Measurements from ENCODE around the gene GSS. TPM values are rescaled to one million over a fixed set of nuclear protein-coding genes. Genes with fewer than 3 reads are reported as not detected.

Gene GSS
- polyA plus RNA-seq, 1 experiment = 110 TPM

DNA sequence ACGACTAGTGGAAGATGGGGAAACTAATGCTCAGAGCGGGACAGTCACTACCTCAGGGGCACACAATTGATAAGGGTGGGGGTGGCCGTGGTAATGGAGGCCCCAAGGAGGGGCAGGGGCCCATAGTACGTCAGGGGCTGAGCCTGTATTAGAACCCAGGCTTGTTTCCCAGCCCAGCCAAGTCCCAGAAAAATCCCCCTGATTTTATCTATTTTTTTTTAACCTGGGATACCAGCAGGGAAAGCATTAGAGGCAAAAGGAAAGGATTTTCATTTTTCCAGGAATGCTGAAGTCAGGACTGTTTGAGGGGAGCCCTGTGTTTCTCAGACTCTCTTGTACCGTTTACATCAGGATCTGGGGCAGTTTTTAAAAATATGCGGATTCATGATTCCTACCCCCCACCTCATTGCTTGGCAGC lies 444 bp upstream of the GSS start:
- Histone ChIP-seq H3K4me3 (ENCODE audit: low read depth, low read length) (peak overlapping the region; percentile 82), H3K27me3 (ENCODE audit: control insufficient read depth, insufficient read depth, low read length) (no peaks in the 10 kb centered on the region), H3K36me3 (ENCODE audit: control insufficient read depth, insufficient read depth, low read length) (peaks cover 3% of the 10 kb centered on the region)
- ChIA-PET CTCF (interaction anchor here (0.9 to 3.5 kb wide), 9 partner anchors 10 to 87 kb away, joined by 3 to 55 read pairs (median 3); partner anchors contain the start of genes ACSS2 and GGT7), POLR2A (interaction anchor here (0.6 to 1.1 kb wide), 2 partner anchors 49 to 51 kb away, joined by 3 read pairs; no protein-coding TSS in a partner anchor)
- TF ChIP-seq, protein P1, sequence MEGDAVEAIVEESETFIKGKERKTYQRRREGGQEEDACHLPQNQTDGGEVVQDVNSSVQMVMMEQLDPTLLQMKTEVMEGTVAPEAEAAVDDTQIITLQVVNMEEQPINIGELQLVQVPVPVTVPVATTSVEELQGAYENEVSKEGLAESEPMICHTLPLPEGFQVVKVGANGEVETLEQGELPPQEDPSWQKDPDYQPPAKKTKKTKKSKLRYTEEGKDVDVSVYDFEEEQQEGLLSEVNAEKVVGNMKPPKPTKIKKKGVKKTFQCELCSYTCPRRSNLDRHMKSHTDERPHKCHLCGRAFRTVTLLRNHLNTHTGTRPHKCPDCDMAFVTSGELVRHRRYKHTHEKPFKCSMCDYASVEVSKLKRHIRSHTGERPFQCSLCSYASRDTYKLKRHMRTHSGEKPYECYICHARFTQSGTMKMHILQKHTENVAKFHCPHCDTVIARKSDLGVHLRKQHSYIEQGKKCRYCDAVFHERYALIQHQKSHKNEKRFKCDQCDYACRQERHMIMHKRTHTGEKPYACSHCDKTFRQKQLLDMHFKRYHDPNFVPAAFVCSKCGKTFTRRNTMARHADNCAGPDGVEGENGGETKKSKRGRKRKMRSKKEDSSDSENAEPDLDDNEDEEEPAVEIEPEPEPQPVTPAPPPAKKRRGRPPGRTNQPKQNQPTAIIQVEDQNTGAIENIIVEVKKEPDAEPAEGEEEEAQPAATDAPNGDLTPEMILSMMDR (IDR thresholded peaks at IDR 0.05; ENCODE audit: insufficient read depth, low read depth, low read length) = no peak
- no peak for DNase-seq (ENCODE audit: low read depth)

DNA sequence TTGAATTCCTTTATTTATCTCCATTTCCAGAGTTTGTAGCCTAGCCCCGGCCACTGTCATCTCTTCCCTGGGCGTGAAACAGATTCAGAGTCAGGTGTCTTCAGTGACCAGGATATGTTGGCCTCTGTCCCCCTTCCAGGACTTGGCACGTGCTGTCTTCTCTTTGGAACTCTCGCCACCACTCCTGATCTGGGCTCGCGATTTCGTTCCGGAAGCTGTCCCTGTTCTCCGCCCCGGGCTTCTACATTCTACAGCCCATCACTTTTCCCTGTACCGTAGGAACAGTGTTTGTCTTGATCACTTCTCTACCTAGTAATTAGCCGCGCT lies 739 bp downstream of the GSS start:
- no peak for DNase-seq (ENCODE audit: low read depth)
- peak overlapping the region; percentile 82 for H3K4me3 ChIP-seq (ENCODE audit: low read depth, low read length)
- ChIA-PET CTCF (interaction anchor here (1.1 to 3.5 kb wide), 4 partner anchors 17 to 86 kb away, joined by 3 to 55 read pairs (median 4); partner anchors contain the start of genes ACSS2 and GGT7), POLR2A (interaction anchor here (1.1 kb wide), 1 partner anchor 48 kb away, joined by 3 read pairs; no protein-coding TSS in a partner anchor)
- TF ChIP-seq, protein P1 (IDR thresholded peaks at IDR 0.05; ENCODE audit: insufficient read depth, low read depth, low read length) = no peak
- peaks cover 3% of the 10 kb centered on the region for H3K36me3 ChIP-seq (ENCODE audit: control insufficient read depth, insufficient read depth, low read length)
- no peaks in the 10 kb centered on the region for H3K27me3 ChIP-seq (ENCODE audit: control insufficient read depth, insufficient read depth, low read length)

DNA sequence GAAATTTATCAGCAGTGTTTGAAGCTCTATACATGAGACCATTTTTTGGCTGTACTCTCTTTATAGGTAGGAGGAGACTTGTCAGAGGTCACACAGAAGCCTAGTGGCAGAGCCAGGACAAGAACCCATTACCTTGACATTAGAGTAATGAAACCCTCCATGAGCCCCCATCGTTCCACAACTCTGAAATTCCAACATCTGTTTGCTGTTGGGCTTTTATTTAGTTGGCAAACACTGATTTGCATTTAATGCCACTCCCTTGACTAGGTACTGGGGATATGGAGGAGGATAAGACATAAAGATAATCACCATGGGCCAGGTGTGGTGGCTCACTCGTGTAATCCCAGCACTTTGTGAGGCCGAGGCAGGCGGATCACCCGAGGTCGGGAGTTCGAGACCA lies 1.6 kb downstream of the GSS start:
- DNase-seq (ENCODE audit: low read depth) = no peak
- CTCF ChIA-PET = interaction anchor here (3.0 to 3.5 kb wide), 2 partner anchors 79 to 80 kb away, joined by 26 to 55 read pairs; partner anchors contain the start of genes ACSS2 and GGT7

DNA sequence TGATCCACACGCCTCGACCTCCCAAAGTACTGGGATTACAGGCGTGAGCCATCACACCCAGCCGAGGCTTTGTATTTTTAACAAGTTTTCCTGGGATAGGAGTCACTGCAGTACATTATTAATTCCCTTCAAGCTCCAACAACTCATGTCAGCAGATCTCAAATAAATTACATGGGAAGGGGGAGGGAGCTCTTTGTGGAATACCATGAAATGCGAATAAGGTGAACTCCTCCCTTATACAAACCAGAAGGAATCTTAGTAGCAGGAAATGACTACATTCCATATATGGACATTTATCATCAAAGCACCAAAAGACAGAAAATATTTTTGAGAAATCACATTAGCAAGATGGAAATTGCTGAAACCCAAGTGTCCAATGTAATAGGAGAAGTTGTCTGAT lies 2.9 kb downstream of the GSS start:
- TF ChIP-seq, protein P1 (IDR thresholded peaks at IDR 0.05; ENCODE audit: insufficient read depth, low read depth, low read length) = no peak

More for the DNA sequence above, 1.6 kb downstream of the GSS start:
- Histone ChIP-seq H3K27me3 (ENCODE audit: control insufficient read depth, insufficient read depth, low read length) (no peaks in the 10 kb centered on the region), H3K4me3 (ENCODE audit: low read depth, low read length) (no peak overlapping the region), H3K36me3 (ENCODE audit: control insufficient read depth, insufficient read depth, low read length) (peaks cover 3% of the 10 kb centered on the region)
- POLR2A ChIA-PET = no interaction called here
- TF ChIP-seq, protein P1 (IDR thresholded peaks at IDR 0.05; ENCODE audit: insufficient read depth, low read depth, low read length) = no peak

DNA sequence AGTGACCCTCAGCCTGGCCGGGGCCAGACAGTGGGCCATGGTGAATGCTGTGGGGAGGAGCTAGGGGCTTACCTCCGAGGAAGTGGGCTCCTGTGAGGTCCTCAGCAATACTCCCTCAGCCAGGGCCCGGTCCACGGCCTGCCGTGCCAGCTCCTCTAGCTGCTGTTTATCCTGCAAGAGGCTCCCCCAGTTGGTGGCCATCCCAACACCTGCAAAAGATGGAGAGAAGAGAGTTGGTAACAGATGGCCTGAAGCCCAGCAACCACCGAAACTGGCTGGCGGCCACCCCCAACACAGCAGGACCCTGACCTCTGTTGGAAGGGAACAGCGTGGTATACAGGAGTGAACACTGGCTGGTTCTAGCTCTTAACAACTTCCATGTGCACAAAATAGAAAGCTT lies 4.0 kb downstream of the GSS start:
- CTCF ChIA-PET = interaction anchor here (3.0 kb wide), 1 partner anchor 78 kb away, joined by 26 read pairs; the partner anchor contains the start of gene GGT7
- POLR2A ChIA-PET = no interaction called here

More for the DNA sequence above, 2.9 kb downstream of the GSS start:
- no peak for DNase-seq (ENCODE audit: low read depth)
- no peak overlapping the region for H3K4me3 ChIP-seq (ENCODE audit: low read depth, low read length)
- peaks cover 3% of the 10 kb centered on the region for H3K36me3 ChIP-seq (ENCODE audit: control insufficient read depth, insufficient read depth, low read length)
- no peaks in the 10 kb centered on the region for H3K27me3 ChIP-seq (ENCODE audit: control insufficient read depth, insufficient read depth, low read length)
- CTCF ChIA-PET = interaction anchor here (1.3 to 3.0 kb wide), 2 partner anchors 9 to 79 kb away, joined by 3 to 26 read pairs; partner anchors contain the start of gene GGT7
- POLR2A ChIA-PET = no interaction called here

More for the DNA sequence above, 4.0 kb downstream of the GSS start:
- H3K4me3 ChIP-seq (ENCODE audit: low read depth, low read length) = no peak overlapping the region
- no peaks in the 10 kb centered on the region for H3K27me3 ChIP-seq (ENCODE audit: control insufficient read depth, insufficient read depth, low read length)
- DNase-seq (ENCODE audit: low read depth) = no peak
- TF ChIP-seq, protein P1 (IDR thresholded peaks at IDR 0.05; ENCODE audit: insufficient read depth, low read depth, low read length) = no peak
- peaks cover 3% of the 10 kb centered on the region for H3K36me3 ChIP-seq (ENCODE audit: control insufficient read depth, insufficient read depth, low read length)
